GM21529 (cell line): ENCODE data around the gene GPHA2.

Experiments
- ATAC-seq: cut with Tn5 transposase; IDR thresholded peaks from one replicate; pipeline ENCODE4 v1.9.1; 2021; ENCODE audit not compliant: unreplicated experiment

Gene GPHA2

GRCh38 chr11:64911689-64912088 is 24.0 kb downstream of the GPHA2 start:
- ATAC-seq: no peak

DNA sequence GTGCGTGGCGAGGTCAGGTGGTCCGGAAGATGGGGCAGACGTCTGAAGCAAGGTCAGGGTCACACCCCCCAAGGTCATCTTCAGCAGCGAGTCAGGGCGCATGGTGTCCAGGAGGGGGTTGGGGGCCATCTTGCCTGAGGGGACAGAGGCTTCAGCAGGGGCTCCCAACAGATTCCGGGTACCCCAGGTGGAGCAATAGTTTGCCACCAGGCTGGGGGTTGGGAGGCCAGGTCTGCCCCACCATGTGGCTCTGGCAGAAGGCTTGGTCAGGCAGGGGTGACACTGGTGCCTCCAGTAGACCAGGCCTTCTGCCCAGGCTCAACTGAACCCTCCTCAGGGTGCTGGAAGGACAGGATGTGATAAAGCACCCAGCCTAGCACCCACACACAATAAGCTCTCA is 24.6 kb downstream of the GPHA2 start:
- no peak for ATAC-seq

DNA sequence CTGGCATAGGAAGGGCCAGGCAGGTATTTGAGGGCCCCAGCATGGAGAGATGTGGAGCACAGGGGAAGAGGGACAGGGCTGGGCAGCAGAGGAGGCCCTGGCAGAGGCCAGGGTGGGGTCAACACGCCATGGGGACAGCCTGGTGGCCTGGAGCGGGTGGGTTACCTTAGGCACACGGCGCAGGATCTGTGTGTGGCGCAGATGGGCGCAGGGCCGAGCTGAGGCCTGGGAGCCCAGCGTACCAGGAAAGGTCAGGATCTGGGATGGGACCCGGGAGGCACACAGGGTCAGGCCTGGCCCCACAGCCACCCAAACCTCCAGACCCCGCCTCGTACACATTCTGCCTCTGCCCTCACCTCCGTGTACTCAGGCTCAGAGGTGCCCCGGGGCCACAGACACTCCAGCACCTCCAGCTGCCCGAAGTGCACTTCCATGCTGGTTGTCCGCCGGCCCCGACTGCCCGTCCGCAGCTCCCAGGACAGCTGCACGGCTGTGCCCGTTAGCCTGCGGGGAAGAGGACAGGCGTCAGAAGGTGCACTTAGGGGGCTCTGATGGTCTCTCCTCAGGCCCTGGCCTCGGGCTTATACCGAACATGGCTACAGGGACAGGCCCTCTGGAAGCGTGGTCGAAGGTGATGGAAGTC is 25.1 kb downstream of the GPHA2 start:
- ATAC-seq: no peak

DNA sequence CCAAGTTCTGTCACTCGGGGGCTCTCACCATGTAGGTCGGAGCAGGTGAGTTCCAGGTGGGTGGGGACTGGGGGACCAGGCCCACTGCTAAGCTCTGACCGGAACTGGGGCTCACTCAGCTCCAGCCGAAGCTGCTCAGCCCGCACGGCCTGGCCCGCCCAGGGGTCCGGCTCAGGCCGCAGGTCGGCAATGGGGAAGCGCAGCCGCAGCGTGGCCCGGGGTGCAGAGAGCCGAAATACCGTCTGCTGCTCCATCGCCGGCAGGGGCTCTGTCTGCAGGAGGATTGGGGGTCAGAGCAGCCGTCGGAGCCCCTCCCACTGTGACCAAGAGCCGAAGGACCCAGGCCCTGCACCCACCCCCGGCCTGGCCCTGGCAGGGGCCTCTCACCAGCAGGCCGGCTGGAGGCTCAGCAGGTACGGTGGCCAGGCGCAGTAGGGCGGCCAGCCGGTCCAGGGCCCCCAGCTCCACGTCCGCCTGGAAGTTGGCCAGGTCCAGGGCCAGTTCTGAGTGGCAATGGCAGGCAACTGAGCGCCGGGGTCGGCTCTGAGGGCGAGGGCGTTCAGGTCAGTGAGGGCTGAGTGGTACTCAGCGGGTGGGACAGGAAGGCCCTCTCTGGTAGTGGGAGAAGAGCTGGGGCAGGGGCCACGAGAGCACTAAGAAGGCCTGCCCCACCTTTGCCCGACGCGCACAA is 25.9 kb downstream of the GPHA2 start:
- ATAC-seq: no peak

DNA sequence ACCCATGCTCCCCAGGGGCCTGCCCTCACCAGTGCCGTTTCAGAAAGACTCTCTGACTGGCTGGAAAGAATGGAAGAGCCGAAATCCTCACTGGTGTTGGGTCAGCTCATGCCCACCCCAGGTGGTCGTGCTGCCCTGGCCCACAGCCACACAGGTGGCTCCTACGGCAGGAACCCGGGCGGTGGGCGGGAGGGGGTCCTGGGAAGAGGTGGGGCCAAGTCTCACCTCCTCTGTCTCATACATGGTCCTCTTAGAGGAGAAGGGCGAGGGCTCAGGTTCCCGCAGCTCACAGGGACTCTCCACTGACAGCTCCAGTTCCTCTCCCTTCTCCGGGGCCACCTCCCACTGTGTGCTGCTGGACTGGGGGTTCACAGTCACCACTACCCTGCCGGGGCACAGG is 26.9 kb downstream of the GPHA2 start:
- ATAC-seq: no peak

- no peak for ATAC-seq
These were observed 29.4 kb downstream of the GPHA2 start for GRCh38 chr11:64906314-64906635.

DNA sequence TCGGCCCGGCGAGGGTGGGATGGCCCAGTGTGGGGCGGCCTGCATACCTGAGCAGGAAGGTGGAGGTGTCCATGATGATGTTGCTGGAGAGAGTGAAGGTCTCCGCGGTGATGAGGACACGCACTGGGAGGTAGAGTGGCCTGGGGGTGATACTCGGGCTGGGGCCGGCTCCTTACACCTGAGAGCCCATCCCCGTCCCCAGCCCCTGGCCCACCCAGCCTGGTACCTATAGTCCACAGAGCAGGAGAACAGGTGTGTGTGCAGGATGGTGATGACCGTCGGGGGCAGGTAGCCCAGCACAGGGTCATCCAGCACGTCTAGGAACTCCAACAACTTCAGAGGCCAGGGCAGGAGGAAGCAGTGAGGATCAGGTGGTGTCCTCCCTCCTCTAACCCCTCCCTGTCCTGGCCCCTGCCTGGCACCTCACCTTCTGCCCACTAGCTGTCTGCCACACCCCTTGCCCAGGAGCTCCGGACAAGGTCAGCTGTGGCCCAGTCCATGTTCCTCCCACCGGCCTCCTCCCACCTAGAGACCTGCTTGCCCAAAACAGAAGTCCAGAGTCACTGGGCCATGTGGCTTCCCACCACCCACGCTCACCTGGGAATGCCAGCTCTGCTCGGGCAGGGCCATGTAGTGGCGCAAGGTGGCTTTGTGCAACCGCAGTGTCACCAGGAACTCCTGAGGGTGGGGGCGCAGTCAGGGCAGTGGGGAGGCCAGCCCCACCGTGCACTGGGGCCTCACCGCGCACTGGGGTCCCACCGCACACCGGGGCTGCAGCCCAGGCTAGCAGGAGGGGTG is 30.0 kb downstream of the GPHA2 start:
- ATAC-seq: no peak

DNA sequence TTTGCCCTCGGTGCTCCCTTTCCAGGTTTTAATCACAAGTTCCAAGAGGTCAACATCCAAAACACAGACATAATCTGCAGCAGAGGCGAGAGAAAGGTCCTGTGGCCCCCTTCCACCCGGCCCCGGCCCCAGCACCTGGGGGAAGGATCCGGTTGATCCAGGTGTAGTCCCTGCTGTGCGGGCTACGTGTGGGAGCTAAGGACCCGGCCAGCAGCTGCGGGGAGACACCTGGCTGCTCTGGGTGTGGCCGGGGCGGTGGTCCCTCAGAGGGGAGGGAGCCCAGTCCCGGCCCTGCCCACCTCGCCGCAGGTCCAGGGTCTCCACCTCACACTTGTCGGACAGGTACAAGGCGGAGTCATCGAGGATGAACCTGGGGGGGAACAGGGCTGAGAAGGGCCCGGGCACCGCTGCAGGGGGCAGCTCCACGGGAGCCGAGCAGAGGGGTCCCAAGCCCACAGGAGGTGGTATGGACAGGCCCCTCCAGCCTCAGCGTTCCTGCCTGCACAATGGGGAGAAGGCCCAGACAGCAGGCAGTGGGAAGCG is 32.3 kb downstream of the GPHA2 start:
- no peak for ATAC-seq

DNA sequence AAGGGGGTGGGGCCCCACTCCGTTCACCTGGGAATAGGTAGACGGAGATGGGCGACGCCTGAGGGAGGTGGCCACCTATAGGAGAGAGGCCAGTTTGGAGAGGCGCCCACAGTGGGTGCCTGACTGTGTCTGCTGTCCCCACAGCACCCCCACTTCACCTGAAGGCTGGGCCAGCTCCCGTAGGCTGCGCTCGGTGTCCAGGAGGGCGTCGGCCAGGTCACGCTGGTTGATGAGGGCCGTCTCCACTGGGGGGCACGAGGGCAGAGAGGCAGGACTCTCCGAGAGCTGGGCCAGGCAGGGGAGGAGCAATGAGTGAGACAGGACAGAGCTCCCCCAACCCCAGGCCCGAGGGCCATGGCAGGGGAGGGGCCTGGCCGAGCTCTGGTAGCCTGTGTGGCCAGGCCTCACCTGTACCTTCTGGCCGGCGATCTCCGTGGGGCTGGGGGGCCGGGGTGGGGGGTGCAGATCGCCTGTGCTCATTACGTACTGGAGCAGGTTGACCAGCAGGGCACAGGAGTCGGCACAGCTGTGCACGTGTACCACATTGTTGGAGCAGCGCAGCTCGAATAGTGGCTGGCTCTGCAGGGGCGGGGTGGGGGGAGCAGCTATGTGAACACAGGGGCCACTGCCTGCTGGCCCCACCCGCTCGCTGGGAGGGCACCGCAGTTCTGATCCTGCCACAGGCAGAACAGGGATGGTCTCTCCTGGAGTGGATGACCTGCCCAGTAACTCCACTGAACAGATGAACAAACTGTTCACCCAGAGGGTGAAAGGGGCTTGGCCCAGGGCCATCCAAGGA is 33.4 kb downstream of the GPHA2 start:
- ATAC-seq: no peak

DNA sequence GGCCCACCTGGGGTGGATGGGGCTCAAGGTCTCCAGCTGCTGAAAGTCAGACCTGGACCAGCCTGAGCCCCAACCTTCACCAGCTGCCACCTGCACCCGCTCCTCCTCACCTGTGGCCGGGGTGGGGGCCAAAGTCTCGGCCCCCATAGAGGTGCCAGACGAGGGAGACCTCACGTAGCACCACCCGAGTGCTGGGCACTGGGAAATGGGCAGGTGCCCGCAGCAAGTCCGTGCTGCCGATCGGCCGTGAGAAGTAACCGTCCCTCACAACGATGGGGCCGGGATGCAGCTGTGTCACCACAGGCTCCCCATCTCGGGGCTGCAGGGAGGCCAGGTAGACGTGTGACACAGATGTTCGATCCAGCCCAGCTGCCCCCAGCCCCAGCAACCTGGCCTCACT is 34.9 kb downstream of the GPHA2 start:
- no peak for ATAC-seq

- no peak for ATAC-seq
These were observed 35.4 kb downstream of the GPHA2 start for GRCh38 chr11:64900263-64900678.

GRCh38 chr11:64898541-64898940 is 37.2 kb downstream of the GPHA2 start:
- no peak for ATAC-seq

DNA sequence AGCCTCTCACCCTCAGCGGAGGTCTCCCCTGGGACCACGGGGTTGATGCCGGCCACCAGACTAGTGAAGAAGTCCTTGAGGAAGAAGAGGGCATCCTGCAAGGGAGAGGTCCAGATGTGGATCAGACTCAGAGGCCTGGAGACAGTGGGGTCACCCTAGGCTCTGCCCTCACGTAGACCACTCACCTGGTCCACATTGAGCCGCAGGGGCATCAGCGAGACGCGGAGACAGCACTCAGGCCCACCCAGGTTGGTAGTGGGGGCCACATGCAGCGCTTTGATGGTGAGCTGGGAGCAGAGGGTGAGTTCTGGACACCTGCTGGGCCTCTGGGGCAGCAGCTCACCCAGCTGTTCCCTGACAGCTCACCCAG is 37.6 kb downstream of the GPHA2 start:
- no peak for ATAC-seq

- ATAC-seq: no peak
These were observed 38.2 kb downstream of the GPHA2 start for GRCh38 chr11:64897381-64898075.

- no peak for ATAC-seq
These were observed 39.2 kb downstream of the GPHA2 start for GRCh38 chr11:64896448-64897022.

DNA sequence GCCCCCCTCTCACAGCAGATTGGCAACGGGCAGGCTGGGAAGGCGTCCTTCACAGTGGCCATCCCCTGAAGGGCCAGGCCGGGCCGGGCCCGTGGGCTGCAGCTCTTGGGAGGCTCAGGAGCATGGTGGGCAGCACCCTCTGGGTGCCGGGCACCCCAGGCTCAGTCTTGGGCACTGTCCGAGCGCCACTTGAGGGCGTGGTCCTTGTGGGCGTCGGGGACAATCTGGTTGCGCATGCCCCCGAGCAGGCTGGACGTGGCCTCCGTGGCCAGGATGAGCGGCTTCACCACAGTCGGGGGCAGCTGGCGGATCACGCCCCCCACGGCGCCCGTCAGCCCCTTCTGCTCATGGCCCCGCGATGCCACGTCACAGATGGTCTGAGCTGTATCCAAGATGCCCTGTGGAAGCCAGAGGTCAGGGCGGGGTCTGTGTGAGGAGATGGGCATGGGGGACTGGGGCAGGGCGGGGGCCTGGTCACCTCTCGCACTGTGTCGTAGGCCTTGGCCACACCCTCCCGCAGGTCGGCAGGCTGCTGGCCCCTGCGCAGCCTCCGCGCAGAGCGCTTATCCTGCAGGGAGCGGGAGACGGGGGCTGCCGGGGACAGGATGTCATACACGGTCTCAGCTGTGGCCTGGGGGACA is 40.8 kb downstream of the GPHA2 start:
- ATAC-seq: no peak

DNA sequence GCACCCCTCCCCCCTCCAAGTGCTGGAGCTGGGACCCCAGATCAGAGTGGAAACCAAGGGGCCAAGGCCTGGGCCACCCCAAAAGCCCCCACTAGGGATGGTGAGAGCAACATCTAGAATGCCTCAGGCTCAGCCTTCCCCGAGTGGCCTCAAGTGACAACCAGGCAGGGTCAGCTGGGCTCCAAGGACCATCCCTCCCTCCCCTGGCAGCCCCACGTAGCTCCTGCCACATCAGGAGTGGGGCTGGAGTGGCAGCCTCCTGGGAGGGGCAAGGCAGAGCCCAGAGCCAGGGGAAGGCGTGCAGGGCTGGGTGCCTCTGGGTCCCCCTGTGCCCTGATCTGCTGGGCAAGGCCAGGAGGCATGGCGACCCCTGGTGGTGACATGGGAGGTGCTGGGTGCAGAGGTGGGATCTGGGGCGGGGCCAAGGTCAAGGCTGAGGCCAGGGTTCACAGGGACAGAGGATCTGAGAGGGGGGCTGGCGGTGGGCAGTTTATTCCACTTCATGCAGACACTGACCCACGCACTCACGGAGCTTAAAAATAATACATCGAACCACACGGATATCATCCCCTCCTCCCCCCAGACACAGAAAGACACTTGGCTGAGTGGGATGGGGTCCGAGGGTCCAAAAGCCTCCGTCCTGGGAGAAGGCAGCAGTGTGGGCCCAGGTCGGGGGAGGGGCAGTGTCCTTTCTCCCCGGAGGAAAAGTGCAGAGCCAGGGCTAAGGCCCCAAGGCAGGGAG is 41.5 kb downstream of the GPHA2 start:
- ATAC-seq: peak; percentile 61

- ATAC-seq: no peak
These were observed 42.3 kb downstream of the GPHA2 start for GRCh38 chr11:64893194-64894069.
